H1 (cell line): ENCODE measurements around the gene MYO1A. TPM values are rescaled to one million over a fixed set of nuclear protein-coding genes. Genes with fewer than 3 reads are reported as not detected.
"Not testable (repeated sequence)": the region's sequence is repeated elsewhere in the genome, so short reads cannot be mapped to it uniquely, and the experiment has no call there.

Experiments used
- CTCF ChIA-PET: fragments of 300-600 bp; sonication (Branson Sonifier 250); formaldehyde crosslinking; loops from one replicate; lab custom pipeline; 2021; ENCODE audit not compliant: partially characterized antibody; lab: Charles Lee
- POLR2A ChIA-PET: fragments of 300-600 bp; sonication (Branson Sonifier 250); formaldehyde crosslinking; loops from one replicate; lab custom pipeline; 2021; ENCODE audit warnings: inconsistent platforms; ENCODE audit not compliant: partially characterized antibody; lab: Charles Lee
- DNase-seq, 2 experiments: peaks; one replicate each; pipeline versions ENCODE4 v3.0.0 to v3.0.0-alpha.2; 2010 to 2022; ENCODE audit warnings: low spot score in 2 of 2, low read depth in 1 of 2, mixed read lengths in 1 of 2
- FAIRE-seq: peaks from 2 replicates; lab custom pipeline; 2011; peaks lifted over from hg19 to GRCh38; lab: Jason Lieb, UNC
- H2AFZ ChIP-seq: 2 replicates; pipeline ENCODE4 v1.8.1; 2012; ENCODE audit warnings: low read length, inconsistent platforms
- H2AK5ac ChIP-seq: 2 replicates; pipeline ENCODE4 v1.6.1; 2013; ENCODE audit warnings: low read depth, low read length
- H2BK120ac ChIP-seq: replicated peaks from 2 replicates; pipeline ENCODE3; 2013; ENCODE audit warnings: low read depth, low read length, inconsistent platforms
- H2BK12ac ChIP-seq: 2 replicates; pipeline ENCODE4 v1.6.1; 2013; ENCODE audit warnings: low read depth, low read length
- H2BK15ac ChIP-seq: 2 replicates; pipeline ENCODE4 v1.6.1; 2013; ENCODE audit warnings: low read length
- H2BK20ac ChIP-seq: 2 replicates; pipeline ENCODE4 v1.6.1; 2013; ENCODE audit warnings: low read length
- H2BK5ac ChIP-seq: 2 replicates; pipeline ENCODE4 v1.6.1; 2013; ENCODE audit warnings: low read depth, low read length
- H3K14ac ChIP-seq: 2 replicates; pipeline ENCODE4 v1.6.1; 2013; ENCODE audit warnings: inconsistent platforms; ENCODE audit not compliant: insufficient read length
- H3K18ac ChIP-seq: 2 replicates; pipeline ENCODE4 v1.6.1; 2013; ENCODE audit warnings: low read length; ENCODE audit errors: extremely low read depth
- H3K23ac ChIP-seq: 2 replicates; pipeline ENCODE4 v1.6.1; 2013; ENCODE audit warnings: inconsistent platforms; ENCODE audit not compliant: insufficient read length
- H3K23me2 ChIP-seq: 2 replicates; pipeline ENCODE4 v1.6.1; 2013; ENCODE audit warnings: low read depth, low read length
- H3K27ac ChIP-seq: 2 replicates; pipeline ENCODE4 v1.6.1; 2011; ENCODE audit warnings: low read depth, low read length, inconsistent platforms
- H3K27me3 ChIP-seq, 4 experiments: replicated peaks in 1 of 4; 1 replicate in 1 of 4; 2 replicates in 3 of 4; pipeline versions ENCODE4 v1.6.1 to v1.8.1; 2011 to 2013; ENCODE audit warnings: low read length in 3 of 4, mild to moderate bottlenecking in 3 of 4, inconsistent platforms in 2 of 4, mixed read lengths in 2 of 4, moderate library complexity in 1 of 4; ENCODE audit not compliant: control insufficient read depth in 3 of 4, insufficient read depth in 3 of 4; ENCODE audit errors: extremely low read depth in 1 of 4
- H3K36me3 ChIP-seq, 4 experiments: 2 replicates each; pipeline versions ENCODE4 v1.6.1 to v1.8.1; 2011 to 2013; ENCODE audit warnings: mild to moderate bottlenecking in 4 of 4, low read length in 3 of 4, moderate library complexity in 2 of 4, control low read depth in 1 of 4, inconsistent platforms in 1 of 4; ENCODE audit not compliant: insufficient read depth in 4 of 4, control insufficient read depth in 2 of 4
- H3K4ac ChIP-seq: replicated peaks from 2 replicates; pipeline ENCODE3; 2013; ENCODE audit warnings: low read length, low read depth, mixed read lengths, inconsistent platforms; ENCODE audit not compliant: insufficient read length
- H3K4me1 ChIP-seq, 4 experiments: replicated peaks in 1 of 4; 1 replicate in 1 of 4; 2 replicates in 3 of 4; pipeline versions ENCODE4 v1.6.1 to v1.8.1; 2011 to 2013; ENCODE audit warnings: low read length in 3 of 4, inconsistent platforms in 2 of 4, mixed read lengths in 1 of 4; ENCODE audit not compliant: insufficient read depth in 4 of 4, control insufficient read depth in 3 of 4
- H3K4me2 ChIP-seq, 2 experiments: 2 replicates each; pipeline versions ENCODE4 v1.6.1 to v1.8.1; 2011 to 2013; ENCODE audit warnings: low read depth in 2 of 2, low read length in 2 of 2, control low read depth in 1 of 2, inconsistent platforms in 1 of 2, mild to moderate bottlenecking in 1 of 2; ENCODE audit not compliant: insufficient read depth in 1 of 2
- H3K4me3 ChIP-seq, 4 experiments: fragments of 200-600, 300-600 bp in 1 of 4; sonication (generic), shearing (Covaris generic), sonication (Bioruptor Twin) in 1 of 4; 2 replicates each; pipeline versions ENCODE4 v1.5.1 to v1.8.1; 2011 to 2016; ENCODE audit warnings: low read length in 4 of 4, low read depth in 3 of 4, control low read depth in 2 of 4, inconsistent platforms in 2 of 4, mild to moderate bottlenecking in 2 of 4, mixed read lengths in 1 of 4, moderate library complexity in 1 of 4; ENCODE audit not compliant: insufficient read depth in 2 of 4; ENCODE audit errors: extremely low read depth in 1 of 4
- H3K56ac ChIP-seq: replicated peaks from 2 replicates; pipeline ENCODE3; 2013; ENCODE audit warnings: low read depth, mild to moderate bottlenecking, mixed read lengths, low read length, inconsistent platforms; ENCODE audit not compliant: insufficient read length
- H3K79me1 ChIP-seq: 2 replicates; pipeline ENCODE4 v1.6.1; 2013; ENCODE audit warnings: low read depth, low read length, control low read depth
- H3K79me2 ChIP-seq, 2 experiments: 2 replicates each; pipeline versions ENCODE4 v1.6.1 to v1.8.1; 2012 to 2013; ENCODE audit warnings: low read length in 2 of 2, mild to moderate bottlenecking in 2 of 2, inconsistent platforms in 1 of 2; ENCODE audit not compliant: insufficient read depth in 2 of 2, control insufficient read depth in 1 of 2
- H3K9ac ChIP-seq, 4 experiments: replicated peaks in 1 of 4; 1 replicate in 1 of 4; 2 replicates in 3 of 4; pipeline versions ENCODE4 v1.6.1 to v1.8.1; 2011 to 2013; ENCODE audit warnings: low read depth in 3 of 4, low read length in 3 of 4, control low read depth in 2 of 4, mild to moderate bottlenecking in 2 of 4, moderate library complexity in 2 of 4, inconsistent platforms in 1 of 4; ENCODE audit errors: extremely low read depth in 1 of 4
- H3K9me3 ChIP-seq, 2 experiments: 2 replicates each; pipeline versions ENCODE4 v1.6.1 to v1.8.1; 2012 to 2013; ENCODE audit warnings: mild to moderate bottlenecking in 2 of 2, moderate library complexity in 2 of 2, control low read depth in 1 of 2, inconsistent platforms in 1 of 2, low read depth in 1 of 2, low read length in 1 of 2, mixed read lengths in 1 of 2; ENCODE audit not compliant: insufficient read depth in 2 of 2
- H4K20me1 ChIP-seq, 2 experiments: replicated peaks in 1 of 2; 2 replicates each; pipeline versions ENCODE3 to v1.8.1; 2011 to 2013; ENCODE audit warnings: inconsistent platforms in 2 of 2, low read length in 2 of 2, mild to moderate bottlenecking in 1 of 2; ENCODE audit not compliant: insufficient read depth in 2 of 2, control insufficient read depth in 1 of 2
- H4K5ac ChIP-seq: 2 replicates; pipeline ENCODE4 v1.6.1; 2013; ENCODE audit warnings: low read length, low read depth, mixed read lengths, inconsistent platforms; ENCODE audit not compliant: insufficient read length
- H4K8ac ChIP-seq: 2 replicates; pipeline ENCODE4 v1.8.0; 2013; ENCODE audit warnings: mild to moderate bottlenecking, moderate library complexity, low read length, inconsistent platforms; ENCODE audit not compliant: insufficient read depth; ENCODE audit errors: extremely low read depth
- H4K91ac ChIP-seq: replicated peaks from 2 replicates; pipeline ENCODE3; 2013; ENCODE audit warnings: low read length, mixed read lengths, inconsistent platforms; ENCODE audit not compliant: insufficient read length
- WGBS, 2 experiments: shearing (Covaris generic) in 1 of 2; methylation state at CpG; one replicate each; pipeline versions ENCODE4 v1.1.6 to v1.1.7; 2013 to 2015; ENCODE audit warnings: low lambda C conversion rate in 2 of 2, mixed read lengths in 2 of 2, inconsistent platforms in 1 of 2, low coverage in 1 of 2, missing lambda C conversion rate in 1 of 2; ENCODE audit not compliant: insufficient replicate concordance in 2 of 2, insufficient coverage in 1 of 2, insufficient read length in 1 of 2; ENCODE audit errors: extremely low coverage in 1 of 2, missing lambda C conversion rate in 1 of 2; 5-methylcytosine and 5-hydroxymethylcytosine counted together
- polyA plus RNA-seq, 7 experiments: library from polyadenylated mRNA; depleted of rRNA in 3 of 7; stranded (reverse) in 5 of 7; unstranded in 2 of 7; fragments of >200 nt in 5 of 7; fragments of 200-250 nt in 2 of 7; gene quantifications; 1 replicate in 5 of 7; 2 replicates in 1 of 7; 4 replicates in 1 of 7; pipeline versions ENCODE4 v1.2.1 to v1.2.3, GENCODE V29; 2011 to 2013; ENCODE audit warnings: missing spikeins in 2 of 7, mixed read lengths in 2 of 7
- total RNA-seq: library from RNA; stranded (reverse); fragmentation: NEBNext Ultra II Directional; extraction: Animal tissue kit (Norgen Biotek cat#: 25700); gene quantifications from 2 replicates; pipeline ENCODE4 v1.2.1, GENCODE V29; 2021

Gene MYO1A
- total and polyA plus RNA-seq, 2 of the 8 experiments (the other 6 are each of a cell fraction or from before 2014, with no cell fraction given), result 0.54 to 0.77 TPM

- H4K8ac ChIP-seq, H3K4me2 ChIP-seq, H3K9ac ChIP-seq, H3K23ac ChIP-seq, H3K56ac ChIP-seq, H2AFZ ChIP-seq, H3K36me3 ChIP-seq, H3K27ac ChIP-seq, H2BK5ac ChIP-seq, H3K14ac ChIP-seq, H2BK15ac ChIP-seq, DNase-seq, H4K5ac ChIP-seq, H3K18ac ChIP-seq, H3K9me3 ChIP-seq, H3K27me3 ChIP-seq, H2BK12ac ChIP-seq, H3K79me2 ChIP-seq, FAIRE-seq, H3K4me1 ChIP-seq, POLR2A ChIA-PET, H4K91ac ChIP-seq, H2AK5ac ChIP-seq, H2BK20ac ChIP-seq, H3K79me1 ChIP-seq, H4K20me1 ChIP-seq, H2BK120ac ChIP-seq, H3K4me3 ChIP-seq, H3K23me2 ChIP-seq, H3K4ac ChIP-seq: not testable (repeated sequence)
- 82% methylated on average over 3 of the region's 3 CpGs; no CpG with 5 or more reads in 1 of the 2 experiments for WGBS, 2 experiments
- CTCF ChIA-PET, result interaction anchor here (2.0 kb wide), 1 partner anchor 142 kb away, joined by 7 read pairs; no protein-coding TSS in a partner anchor
These were observed 67.2 kb downstream of the MYO1A start for GRCh38 chr12:56982578-56983236.
